Measurements from ENCODE around the gene MAPK12.

DNA sequence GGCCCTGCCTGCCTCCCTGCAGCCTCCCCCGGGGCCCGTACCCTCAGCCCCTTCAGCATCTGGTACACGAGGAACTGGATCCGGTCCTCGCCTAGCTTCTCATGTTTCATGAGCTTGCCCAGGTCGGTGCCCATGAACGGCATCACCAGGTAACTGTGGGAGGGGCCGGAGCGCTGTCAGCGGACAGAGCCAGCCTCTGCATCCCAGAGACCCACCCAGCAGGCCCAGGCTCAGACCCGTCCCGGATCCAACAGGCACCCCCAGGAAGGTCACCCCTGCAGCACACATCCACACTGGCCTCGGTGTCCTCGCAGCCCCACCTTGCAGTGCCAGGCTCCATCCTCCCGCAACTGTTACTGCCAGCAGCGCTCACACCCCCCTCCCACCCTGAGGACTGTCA lies 4.4 kb downstream of the MAPK12 start:
- TF ChIP-seq FOXA1 (IDR thresholded peaks at IDR 0.05), result no peak
- TF ChIP-seq, protein P1, sequence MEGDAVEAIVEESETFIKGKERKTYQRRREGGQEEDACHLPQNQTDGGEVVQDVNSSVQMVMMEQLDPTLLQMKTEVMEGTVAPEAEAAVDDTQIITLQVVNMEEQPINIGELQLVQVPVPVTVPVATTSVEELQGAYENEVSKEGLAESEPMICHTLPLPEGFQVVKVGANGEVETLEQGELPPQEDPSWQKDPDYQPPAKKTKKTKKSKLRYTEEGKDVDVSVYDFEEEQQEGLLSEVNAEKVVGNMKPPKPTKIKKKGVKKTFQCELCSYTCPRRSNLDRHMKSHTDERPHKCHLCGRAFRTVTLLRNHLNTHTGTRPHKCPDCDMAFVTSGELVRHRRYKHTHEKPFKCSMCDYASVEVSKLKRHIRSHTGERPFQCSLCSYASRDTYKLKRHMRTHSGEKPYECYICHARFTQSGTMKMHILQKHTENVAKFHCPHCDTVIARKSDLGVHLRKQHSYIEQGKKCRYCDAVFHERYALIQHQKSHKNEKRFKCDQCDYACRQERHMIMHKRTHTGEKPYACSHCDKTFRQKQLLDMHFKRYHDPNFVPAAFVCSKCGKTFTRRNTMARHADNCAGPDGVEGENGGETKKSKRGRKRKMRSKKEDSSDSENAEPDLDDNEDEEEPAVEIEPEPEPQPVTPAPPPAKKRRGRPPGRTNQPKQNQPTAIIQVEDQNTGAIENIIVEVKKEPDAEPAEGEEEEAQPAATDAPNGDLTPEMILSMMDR (IDR thresholded peaks at IDR 0.05; ENCODE audit: low read depth, low read length, missing input control), result no peak

Measured in liver (tissue), 2 donors.